Glomerular visceral epithelial cell (primary cell): Measurements from ENCODE around the gene PRXL2A.
"Not testable (repeated sequence)": the region's sequence is repeated elsewhere in the genome, so short reads cannot be mapped to it uniquely, and the experiment has no call there.

Experiments used
- DNase-seq: peaks from one replicate; pipeline ENCODE4 v3.0.0-alpha.2; 2016; ENCODE audit errors: extremely low spot score

PRXL2A gene

DNA sequence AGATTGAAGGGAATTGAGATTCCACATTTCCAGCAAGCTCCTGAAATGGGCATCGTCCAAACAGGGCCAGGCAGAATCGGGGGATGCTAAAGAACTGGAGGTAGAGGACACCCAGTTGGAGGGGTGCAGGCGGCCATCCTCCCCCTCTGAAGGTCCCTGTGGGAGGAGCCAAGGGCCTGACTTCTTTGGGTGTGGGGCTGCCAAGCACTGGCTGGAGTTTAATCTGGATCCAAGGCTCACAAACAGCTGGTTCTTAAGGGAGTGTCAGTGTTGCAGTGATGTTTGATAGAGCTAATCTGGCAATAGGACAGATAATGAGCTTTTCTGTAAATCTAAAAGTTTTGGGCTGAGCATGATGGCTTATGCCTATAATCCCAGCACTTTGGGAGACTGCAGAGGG lies 66.6 kb downstream of the PRXL2A start:
- DNase-seq, result no peak

DNA sequence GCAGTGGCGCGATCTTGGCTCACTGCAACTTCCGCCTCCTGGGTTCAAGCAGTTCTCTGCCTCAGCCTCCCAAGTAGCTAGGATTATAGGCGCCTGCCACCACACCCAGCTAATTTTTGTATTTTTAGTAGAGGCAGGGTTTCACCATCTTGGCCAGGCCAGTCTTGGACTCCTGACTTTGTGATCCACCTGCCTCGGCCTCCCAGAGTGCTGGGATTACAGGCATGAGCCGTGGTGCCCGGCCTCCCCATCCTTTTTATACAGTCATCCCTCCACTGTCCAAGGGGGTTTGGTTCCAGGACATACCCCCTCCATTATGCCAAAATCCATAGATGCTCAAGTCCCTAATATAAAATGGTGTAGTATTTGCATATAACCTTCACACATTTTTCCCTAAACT lies 67.3 kb downstream of the PRXL2A start:
- not testable (repeated sequence) for DNase-seq

DNA sequence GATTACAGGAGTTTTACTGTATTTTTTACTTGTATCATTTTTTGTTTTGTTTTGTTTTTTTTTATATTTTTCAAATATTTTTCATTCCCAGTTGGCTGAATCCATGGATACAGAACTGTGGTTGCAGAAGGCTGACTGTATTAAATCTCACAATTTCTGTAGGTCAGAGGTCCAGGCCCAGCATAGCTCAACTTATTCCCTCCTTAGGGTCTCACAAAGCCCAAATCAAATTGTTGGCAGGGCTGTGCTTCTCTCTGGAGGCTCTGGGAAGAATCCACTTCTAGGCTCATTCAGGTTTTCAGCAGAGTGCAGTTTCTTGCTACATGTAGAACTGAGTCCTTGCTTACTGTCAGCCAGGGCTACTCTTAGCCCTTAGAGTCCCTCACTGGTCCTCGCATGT lies 68.3 kb downstream of the PRXL2A start:
- no peak for DNase-seq

DNA sequence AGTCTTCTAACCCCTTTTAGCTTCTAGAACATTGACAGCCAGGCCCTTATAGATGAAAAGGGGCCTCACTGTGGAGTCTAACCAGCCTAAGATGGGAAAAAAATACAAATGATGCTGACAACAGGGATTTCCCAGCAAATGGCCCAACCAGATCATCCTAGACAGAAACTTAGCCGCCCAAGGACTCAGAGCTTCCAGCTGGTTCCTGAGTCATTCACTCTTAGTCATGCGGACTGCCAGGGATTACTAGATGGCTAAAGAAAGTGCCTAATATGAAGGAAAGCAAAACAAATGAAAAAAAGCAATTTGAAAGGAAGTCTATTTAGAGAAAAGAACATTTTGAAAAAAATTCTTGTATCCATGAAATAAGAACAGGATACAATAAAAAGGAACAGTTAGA lies 69.5 kb downstream of the PRXL2A start:
- DNase-seq, result peak; percentile 84

DNA sequence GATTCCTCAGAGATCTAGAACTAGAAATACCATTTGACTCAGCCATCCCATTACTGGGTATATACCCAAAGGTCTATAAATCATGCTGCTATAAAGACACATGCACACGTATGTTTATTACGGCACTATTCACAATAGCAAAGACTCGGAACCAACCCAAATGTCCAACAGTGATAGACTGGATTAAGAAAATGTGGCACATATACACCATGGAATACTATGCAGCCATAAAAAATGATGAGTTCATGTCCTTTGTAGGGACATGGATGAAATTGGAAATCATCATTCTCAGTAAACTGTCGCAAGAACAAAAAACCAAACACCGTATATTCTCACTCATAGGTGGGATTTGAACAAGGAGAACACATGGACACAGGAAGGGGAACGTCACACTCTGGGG lies 72.0 kb downstream of the PRXL2A start:
- DNase-seq, result not testable (repeated sequence)

DNA sequence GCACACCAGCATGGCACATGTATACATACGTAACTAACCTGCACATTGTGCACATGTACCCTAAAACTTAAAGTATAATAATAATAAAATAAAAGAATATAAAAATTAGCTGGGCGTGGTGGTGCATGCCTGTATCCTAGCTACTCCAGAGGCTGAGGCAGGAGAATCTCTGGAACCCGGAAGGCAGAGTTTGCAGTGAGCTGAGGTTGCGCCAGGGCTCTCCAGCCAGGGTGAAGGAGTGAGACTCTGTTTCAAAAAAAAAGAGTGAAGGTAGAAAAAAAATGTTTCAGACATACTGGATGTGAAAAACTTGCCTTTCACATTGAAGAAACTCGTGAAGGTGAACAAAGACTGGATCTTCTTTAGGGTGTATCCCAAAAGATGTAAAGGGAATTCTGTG lies 72.5 kb downstream of the PRXL2A start:
- no peak for DNase-seq

DNA sequence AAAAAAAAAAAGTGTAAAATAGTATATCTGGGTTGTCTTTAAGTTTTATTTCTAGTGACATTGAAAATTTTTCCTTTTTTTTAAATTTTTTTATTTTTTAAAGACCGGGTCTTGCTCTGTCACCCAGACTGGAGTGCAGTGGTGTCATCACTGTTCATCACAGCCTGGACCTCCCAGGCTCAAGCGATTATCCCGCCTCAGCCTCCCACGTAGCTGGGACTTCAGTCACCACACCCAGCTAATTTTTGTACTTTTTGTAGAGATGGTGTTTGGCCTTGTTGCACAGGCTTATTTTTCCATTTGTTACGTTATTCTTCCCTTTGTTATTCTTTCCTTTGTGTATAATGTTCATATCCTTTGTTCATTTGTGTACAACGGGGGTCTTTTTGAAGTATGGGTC lies 75.9 kb downstream of the PRXL2A start:
- DNase-seq, result no peak

DNA sequence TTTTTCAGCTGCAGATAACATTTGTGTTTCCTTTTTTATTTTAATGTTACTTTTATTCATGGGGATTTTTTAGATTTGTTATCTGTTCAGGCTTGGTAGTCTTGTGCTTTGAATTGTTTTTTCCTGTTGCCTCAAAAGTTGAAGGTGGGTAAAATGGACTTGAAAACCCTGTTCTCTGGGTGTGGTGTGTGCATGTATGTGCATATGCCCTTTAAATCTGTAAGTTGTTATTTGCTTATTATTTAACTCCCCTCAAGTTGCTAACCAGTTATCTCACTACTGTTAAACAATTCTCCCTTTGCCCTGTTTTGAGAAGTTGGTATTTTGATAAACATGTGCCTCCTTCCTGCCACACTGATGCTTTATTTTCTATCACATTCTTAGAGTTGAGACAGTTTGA lies 76.3 kb downstream of the PRXL2A start:
- no peak for DNase-seq

DNA sequence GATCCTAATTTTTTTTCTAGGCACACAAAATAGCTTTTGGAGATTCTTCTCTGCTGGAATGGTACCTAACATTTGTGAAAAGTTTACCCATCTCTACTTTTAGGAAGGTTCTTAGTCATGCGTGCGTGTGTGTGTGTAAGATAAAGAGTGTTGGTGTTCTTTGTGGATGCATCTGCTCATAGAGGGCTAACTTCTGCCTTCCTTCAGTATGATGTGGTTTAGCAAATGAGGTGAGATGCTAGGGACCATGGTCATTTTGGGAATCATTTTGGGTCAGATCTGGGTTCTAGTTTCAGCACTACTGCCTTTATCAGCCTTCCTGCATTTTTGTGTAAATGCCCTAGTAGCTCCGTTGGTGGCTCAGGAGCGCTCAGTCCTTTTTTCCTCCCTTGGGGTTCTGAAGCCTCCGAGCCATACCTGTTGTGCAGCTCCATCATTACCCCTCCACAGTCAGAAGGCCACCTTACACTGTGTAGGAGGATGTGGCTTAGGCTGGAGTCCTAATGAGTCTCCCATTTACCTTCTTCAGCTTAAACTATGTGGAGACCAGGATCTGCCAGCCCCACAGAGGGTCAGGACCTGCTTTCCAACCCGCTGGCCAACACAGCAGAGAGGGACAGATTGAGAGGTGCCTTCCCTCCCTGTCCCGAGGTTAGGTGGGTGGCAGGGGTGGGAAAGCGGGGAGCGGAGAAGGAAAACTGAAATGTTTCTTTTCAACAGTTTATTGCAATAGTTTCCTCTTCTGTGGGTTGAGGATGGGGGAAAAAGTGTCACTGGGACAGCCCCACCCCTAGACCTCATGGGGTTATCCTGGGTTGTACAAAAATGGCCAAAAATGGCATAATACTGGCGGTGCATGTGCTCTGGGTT lies 77.0 kb downstream of the PRXL2A start:
- no peak for DNase-seq

DNA sequence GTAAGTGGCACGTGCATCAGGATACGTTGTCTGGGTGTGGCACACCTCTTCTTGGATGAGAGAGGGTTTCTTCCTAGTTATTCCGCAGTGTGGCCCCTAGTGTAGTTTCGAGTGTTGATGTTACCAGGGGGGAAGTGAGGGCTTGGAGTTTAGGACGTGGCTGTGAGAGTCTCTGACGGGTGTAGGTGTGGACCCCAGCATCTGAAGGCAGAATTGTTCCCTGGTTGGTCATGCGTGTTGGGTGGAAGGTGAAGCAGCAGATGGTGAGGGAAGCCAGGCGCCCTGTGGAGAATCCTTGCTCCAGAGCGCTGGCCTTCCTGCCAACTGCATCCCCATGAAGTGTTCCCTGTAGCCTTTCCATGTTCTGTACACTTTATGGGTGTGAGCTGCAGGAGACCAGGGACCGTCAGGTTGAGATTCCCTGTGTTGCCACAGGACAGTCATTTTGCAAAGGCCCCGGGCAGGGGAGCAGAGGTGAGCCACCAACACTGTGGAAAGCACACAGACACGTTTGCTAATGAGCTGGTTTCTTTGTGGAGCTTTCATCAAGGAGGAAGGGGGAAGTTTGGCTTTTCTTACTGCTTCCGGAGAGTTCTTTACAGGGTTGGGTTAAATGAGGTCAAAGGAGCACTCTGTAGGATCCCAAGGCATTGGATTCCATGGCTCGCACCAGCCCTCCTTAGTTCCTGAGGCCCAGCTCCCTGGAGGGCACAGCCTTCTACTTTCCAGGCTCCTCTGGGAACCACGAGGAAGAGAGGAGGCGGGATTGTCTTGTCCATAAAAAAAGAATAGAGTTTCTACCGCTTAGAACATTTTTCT lies 77.8 kb downstream of the PRXL2A start:
- no peak for DNase-seq
